DND-41 (cell line): ENCODE results near the gene HDDC2.

Experiments
- ATAC-seq: fragments of 200-7000 bp; cut with Tn5 transposase; 3 replicates; pipeline ENCODE4 v1.9.1; 2021; ENCODE audit warnings: low read depth; ENCODE audit not compliant: insufficient read depth
- DNase-seq: peaks from one replicate; pipeline ENCODE4 v3.0.0-alpha.2; 2020
- H2AFZ ChIP-seq: 2 replicates; pipeline ENCODE4 v1.6.0; 2012; ENCODE audit warnings: low read depth, low read length
- H3K27ac ChIP-seq: 2 replicates; pipeline ENCODE4 v1.5.1; 2012; ENCODE audit warnings: low read length, inconsistent platforms
- H3K27me3 ChIP-seq: fragments of 200-600 bp; sonication (generic); 2 replicates; pipeline ENCODE4 v1.6.0; 2012; ENCODE audit warnings: low read length, mild to moderate bottlenecking, inconsistent platforms; ENCODE audit not compliant: insufficient read depth, poor library complexity
- H3K36me3 ChIP-seq: 2 replicates; pipeline ENCODE4 v1.5.1; 2012; ENCODE audit warnings: low read length, inconsistent platforms; ENCODE audit not compliant: insufficient read depth
- H3K4me1 ChIP-seq: 2 replicates; pipeline ENCODE4 v1.5.1; 2012; ENCODE audit warnings: mild to moderate bottlenecking, low read length; ENCODE audit not compliant: insufficient read depth
- H3K4me2 ChIP-seq: 2 replicates; pipeline ENCODE4 v1.6.0; 2012; ENCODE audit warnings: mild to moderate bottlenecking, moderate library complexity, low read length, inconsistent platforms; ENCODE audit not compliant: insufficient read depth
- H3K4me3 ChIP-seq, 2 experiments: fragments of 200-600 bp in 1 of 2; shearing (Covaris generic) in 1 of 2; 2 replicates each; pipeline ENCODE4 v1.5.1; 2012 to 2016; ENCODE audit warnings: inconsistent platforms in 2 of 2, low read length in 2 of 2, mild to moderate bottlenecking in 2 of 2, low read depth in 1 of 2, moderate library complexity in 1 of 2
- H3K79me2 ChIP-seq: 2 replicates; pipeline ENCODE4 v1.6.0; 2012; ENCODE audit warnings: low read length, inconsistent platforms; ENCODE audit not compliant: insufficient read depth
- H3K9ac ChIP-seq: 2 replicates; pipeline ENCODE4 v1.6.0; 2012; ENCODE audit warnings: low read depth, mild to moderate bottlenecking, inconsistent platforms, low read length, moderate library complexity
- H3K9me3 ChIP-seq: 2 replicates; pipeline ENCODE4 v1.5.1; 2012; ENCODE audit warnings: low read length, moderate library complexity, mild to moderate bottlenecking, inconsistent platforms; ENCODE audit not compliant: insufficient read depth, severe bottlenecking
- H4K20me1 ChIP-seq: 2 replicates; pipeline ENCODE4 v1.6.0; 2012; ENCODE audit warnings: low read length; ENCODE audit not compliant: insufficient read depth
- CTCF ChIP-seq: IDR thresholded peaks from 2 replicates; pipeline ENCODE4 v1.5.1; 2012; ENCODE audit warnings: borderline replicate concordance, low read length, moderate library complexity, mild to moderate bottlenecking; ENCODE audit not compliant: poor library complexity, severe bottlenecking; ENCODE audit errors: extremely low read depth
- EZH2 ChIP-seq: IDR thresholded peaks from 3 replicates; pipeline ENCODE4 v1.6.1; 2012; ENCODE audit warnings: borderline replicate concordance, low read depth, mild to moderate bottlenecking, moderate library complexity, low read length, inconsistent platforms; ENCODE audit not compliant: severe bottlenecking

HDDC2 gene

GRCh38 chr6:125236536-125237327 is 65.0 kb downstream of the HDDC2 start:
- DNase-seq (no peak), ATAC-seq (no peak)
- no peak overlapping the region for H3K27ac ChIP-seq
- H4K20me1 ChIP-seq = no peaks in the 10 kb centered on the region
- no peaks in the 10 kb centered on the region for H3K4me1 ChIP-seq
- H3K9me3 ChIP-seq = no peaks in the 10 kb centered on the region
- no peak overlapping the region for H3K9ac ChIP-seq
- no peaks in the 10 kb centered on the region for H3K27me3 ChIP-seq
- no peak for TF ChIP-seq CTCF
- TF ChIP-seq EZH2 = no peak
- H3K36me3 ChIP-seq = no peaks in the 10 kb centered on the region
- no peak overlapping the region for H3K4me2 ChIP-seq
- no peaks in the 10 kb centered on the region for H3K79me2 ChIP-seq
- H2AFZ ChIP-seq = no peak overlapping the region
- H3K4me3 ChIP-seq = no peak overlapping the region

GRCh38 chr6:125233202-125233601 is 68.6 kb downstream of the HDDC2 start:
- Histone ChIP-seq H3K9ac (no peak overlapping the region), H3K27me3 (no peaks in the 10 kb centered on the region), H3K27ac (no peak overlapping the region)

GRCh38 chr6:125232466-125232865 is 69.3 kb downstream of the HDDC2 start:
- Histone ChIP-seq H3K4me1 (no peaks in the 10 kb centered on the region), H3K4me2 (no peak overlapping the region), H3K9ac (no peak overlapping the region), H4K20me1 (no peaks in the 10 kb centered on the region), H3K79me2 (no peaks in the 10 kb centered on the region), H3K27ac (no peak overlapping the region), H3K9me3 (no peaks in the 10 kb centered on the region), H2AFZ (no peak overlapping the region), H3K36me3 (no peaks in the 10 kb centered on the region), H3K27me3 (no peaks in the 10 kb centered on the region), H3K4me3 (no peak overlapping the region)
- DNase-seq (no peak), ATAC-seq (no peak)
- TF ChIP-seq EZH2 (no peak), CTCF (no peak)

More at GRCh38 chr6:125233202-125233601, 68.6 kb downstream of the HDDC2 start:
- no peak for DNase-seq
- Histone ChIP-seq H2AFZ (no peak overlapping the region), H4K20me1 (no peaks in the 10 kb centered on the region), H3K4me3 (no peak overlapping the region), H3K4me1 (no peaks in the 10 kb centered on the region), H3K9me3 (no peaks in the 10 kb centered on the region), H3K79me2 (no peaks in the 10 kb centered on the region), H3K4me2 (no peak overlapping the region), H3K36me3 (no peaks in the 10 kb centered on the region)
- ATAC-seq = no peak
- no peak for TF ChIP-seq CTCF
